Measurements from ENCODE around the gene TNIP3.

The TNIP3 gene

DNA sequence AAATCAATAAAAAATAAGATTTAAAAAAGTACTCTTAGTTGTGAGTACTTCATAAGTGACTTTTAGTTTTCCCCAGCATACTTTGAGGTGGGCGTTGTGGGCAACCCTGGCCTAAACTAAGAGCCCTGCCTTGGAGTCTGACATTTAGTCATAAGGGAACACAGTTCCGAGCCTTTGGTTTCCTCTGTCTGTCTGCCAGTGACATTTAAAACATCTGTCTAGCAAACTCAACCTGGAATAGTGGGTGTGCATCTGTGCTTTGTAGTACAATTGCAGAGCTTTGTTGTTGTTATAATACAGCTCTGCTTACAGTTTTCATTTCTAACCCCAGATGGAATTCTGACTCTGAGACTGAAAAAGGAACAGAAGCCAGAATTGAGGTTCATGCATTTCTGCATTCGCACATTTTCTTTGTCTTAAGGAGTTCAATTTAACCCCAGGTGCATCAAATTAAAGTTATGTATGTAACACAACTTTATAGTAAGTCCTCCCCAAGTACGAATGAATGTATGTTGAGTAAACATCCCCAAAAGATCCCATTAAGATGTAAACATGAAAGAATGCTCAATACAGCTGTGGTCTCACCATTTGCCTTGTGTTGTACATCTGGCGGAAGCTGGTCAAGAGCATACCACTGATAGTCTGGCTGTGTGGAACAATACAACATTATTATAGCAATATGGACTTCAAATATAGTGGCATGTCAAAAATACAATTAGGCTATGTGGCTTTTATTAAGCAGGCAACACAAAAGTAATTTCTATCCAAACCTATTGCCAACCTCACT is 25.9 kb downstream of the TNIP3 start:
- peak; percentile 19 to 21 for DNase-seq

DNA sequence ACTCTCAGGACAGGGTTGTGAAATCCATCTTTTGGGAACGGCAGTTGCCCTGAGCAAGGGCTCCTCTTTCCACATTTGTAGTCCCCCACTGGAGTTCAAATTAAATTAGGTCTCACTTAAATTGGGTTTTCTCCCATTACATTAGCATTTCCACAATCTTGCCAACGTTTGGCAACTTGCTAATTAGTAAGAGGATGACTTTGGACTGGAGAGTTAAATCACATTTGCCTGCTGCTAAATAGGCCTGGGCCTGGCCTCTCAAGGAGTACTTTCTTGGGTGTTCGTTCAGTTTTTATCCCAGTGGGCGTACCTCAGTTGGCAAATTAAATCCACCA is 33.8 kb downstream of the TNIP3 start:
- DNase-seq, result no peak

DNA sequence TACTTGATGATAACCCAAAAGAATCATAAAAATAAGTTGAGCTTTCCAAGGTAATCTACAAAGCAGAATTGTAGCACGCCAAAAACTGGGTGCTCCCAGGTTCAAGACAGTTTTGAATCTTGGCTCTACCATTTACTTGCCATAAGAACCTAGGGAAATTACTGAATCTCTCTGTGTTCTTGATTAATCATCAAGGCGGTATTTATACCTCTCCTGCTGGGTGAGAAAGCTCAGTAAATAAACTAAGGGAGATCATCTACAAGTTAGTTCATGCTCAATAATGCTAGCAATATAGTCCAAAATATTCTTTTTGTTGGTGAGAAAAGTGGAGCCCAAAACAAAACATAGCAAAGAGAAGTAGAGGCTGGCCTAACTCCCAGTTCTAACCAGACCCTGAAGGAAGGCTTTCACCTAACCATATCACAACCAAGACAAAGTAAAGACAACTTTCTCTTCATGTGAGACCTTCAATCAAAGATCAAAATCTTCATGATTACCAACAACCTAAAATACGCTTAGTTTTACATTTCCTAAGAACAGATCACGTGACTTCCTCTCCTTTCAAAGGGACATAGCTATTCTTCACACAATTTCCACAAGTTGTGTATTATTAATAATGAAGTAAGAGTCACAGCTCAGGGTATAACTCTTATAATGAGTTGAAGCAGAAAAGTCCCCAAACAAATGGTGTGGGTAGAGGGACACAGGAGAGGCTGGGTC is 34.4 kb downstream of the TNIP3 start:
- DNase-seq, result no peak

- no peak for DNase-seq
Observed at GRCh38 chr4:121127100-121127499, 37.0 kb downstream of the TNIP3 start.

GRCh38 chr4:121126449-121127006 is 37.6 kb downstream of the TNIP3 start:
- no peak for DNase-seq

DNA sequence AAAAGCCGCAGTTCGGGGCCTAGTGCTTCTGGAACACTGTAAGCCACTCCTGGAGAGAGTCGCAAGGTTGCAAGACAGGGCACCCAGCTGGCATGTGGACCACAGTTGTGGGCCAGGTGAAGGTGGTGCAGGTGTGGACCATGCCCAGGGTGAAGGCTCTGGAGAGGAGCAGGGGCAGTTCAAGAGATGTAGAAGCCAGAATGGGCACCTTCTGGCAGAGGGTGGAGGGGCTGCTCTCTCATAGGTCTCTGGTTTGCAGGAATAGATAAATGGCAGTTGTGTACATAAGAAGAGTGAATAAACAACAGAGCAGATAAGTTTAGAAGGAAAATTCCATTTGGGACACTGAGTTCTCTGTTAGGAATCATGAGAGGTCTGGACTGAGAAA is 38.6 kb downstream of the TNIP3 start:
- DNase-seq, result no peak

DNA sequence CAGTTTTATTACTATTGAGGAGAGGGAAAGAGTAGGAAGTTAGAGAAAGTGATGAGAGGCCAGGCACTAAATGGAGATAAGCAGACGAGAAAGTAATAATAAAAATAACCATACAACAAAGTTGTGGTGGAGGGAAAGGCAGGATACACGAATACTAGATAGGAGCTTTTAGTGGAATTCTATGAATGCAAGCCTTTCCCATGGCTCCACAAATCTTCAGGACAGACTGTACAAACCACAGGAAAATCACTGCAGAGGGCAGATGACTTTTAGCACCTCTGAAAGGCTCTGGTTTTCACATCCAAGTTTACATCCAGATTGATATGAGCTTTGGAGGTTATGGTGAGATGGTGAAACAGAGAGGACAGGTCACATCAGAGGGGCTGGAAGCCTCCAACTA is 41.5 kb downstream of the TNIP3 start:
- no peak for DNase-seq

DNA sequence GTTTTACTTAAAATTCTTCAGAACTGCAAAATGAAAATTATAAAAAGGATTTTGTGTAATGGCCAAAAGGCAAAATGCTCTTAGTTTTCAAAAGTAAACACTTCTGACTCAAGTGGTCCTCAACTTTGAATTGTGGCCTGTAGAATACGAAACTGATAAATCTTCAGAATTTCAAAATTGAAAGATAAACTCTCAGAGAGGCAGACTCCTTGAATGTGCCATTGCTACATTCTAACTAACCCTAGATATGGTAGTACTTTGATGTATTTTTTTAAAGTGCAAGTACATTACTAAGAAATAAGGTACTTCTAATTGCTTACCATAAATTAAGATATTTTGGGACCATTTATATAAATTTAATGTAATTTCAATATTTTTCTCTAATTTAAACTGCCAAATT is 44.4 kb downstream of the TNIP3 start:
- DNase-seq, result no peak

DNA sequence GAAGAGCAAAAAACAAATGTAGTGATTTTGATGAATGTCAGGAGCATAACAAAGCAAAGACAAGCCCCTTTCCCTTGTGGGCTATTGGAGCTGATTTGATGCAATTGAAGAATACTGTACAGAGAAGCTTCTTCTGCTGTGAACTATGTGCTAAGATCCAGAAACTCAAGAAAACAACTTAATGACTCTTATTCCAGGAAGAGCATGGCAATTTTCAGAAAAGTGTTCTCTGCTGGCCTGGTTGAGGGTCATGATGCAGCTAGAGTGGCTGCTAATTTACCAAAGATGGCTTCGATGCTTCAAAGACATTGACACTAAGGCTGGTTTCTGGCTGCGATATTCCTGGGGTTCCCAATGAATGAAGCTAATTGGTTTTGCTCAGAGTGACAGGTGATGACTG is 45.8 kb downstream of the TNIP3 start:
- DNase-seq, result no peak

DNA sequence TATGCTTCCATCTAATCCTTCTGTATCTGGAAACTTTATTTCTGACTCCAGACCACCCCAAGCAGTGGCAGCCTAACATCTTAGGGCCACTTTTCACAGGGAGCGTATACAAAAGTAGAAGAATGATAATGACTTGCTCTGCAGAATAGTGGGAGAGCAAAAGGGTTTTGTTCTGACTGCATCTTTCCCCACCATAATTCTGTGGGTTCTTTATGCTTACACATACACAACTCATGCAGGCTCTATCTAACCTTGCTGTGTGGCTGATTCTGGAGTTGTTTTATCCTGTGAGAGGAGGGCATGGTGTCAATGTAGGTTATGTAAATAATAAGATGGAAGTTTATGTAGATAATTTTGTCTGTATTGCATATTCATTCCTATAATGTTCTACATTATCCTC is 49.4 kb downstream of the TNIP3 start:
- no peak for DNase-seq

DNA sequence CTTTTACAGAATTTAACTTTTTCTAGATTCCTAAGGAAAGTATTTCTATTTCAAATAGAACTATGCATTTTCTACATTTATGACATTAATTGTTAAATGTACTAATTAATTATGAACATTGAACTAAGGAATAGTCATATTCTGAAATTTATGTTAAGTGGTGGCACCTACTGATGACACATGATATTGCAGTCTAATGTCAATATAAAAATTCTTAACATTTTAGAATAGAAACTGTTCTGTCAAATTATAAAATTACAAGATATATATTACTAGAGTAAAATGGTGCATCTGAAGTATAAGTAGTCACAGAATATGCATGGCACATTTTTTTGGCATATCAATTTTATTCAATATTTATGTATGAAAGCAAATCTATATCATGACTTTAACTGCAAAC is 51.6 kb downstream of the TNIP3 start:
- no peak for DNase-seq

- DNase-seq, result no peak
Observed at GRCh38 chr4:121108557-121108956, 55.6 kb downstream of the TNIP3 start.

DNA sequence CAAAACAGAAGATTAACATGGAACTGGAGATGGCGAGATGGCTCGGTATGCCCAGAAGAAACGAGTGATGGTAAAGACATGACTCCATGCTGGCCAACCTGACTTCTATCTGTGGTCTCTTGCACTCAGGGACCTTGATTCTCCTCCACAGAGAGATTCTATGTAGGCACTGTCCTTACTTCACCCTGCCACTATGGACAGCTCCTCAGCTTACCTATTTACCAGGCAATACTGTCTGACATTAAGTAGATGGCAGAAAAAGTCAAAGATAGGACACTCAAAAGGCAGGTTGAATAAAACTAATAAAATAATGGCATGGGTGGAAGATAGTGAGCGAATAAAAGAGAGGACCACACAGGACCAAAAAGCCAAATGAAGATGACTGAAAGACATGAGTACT is 56.6 kb downstream of the TNIP3 start:
- DNase-seq, result no peak

GRCh38 chr4:121100093-121100775 is 63.9 kb downstream of the TNIP3 start:
- no peak for DNase-seq

DNA sequence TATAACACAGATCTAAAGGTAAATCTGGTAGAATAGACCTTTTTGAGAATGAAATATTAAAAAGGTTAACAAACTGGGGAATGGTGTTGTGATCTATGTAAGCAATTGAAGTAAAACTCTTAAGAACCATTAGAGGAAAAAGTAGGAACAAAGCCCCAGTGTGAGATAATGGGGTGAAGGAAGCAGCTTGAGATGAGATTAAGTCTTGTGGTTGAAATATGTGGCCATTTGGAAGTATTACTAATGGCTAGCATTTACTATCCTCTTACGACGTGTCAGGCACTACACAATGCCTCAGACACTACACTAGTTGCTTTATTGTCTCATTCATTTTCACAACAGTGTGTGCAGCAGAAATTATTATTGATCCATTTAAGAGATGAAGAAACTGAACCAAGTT is 65.9 kb downstream of the TNIP3 start:
- no peak for DNase-seq

DNA sequence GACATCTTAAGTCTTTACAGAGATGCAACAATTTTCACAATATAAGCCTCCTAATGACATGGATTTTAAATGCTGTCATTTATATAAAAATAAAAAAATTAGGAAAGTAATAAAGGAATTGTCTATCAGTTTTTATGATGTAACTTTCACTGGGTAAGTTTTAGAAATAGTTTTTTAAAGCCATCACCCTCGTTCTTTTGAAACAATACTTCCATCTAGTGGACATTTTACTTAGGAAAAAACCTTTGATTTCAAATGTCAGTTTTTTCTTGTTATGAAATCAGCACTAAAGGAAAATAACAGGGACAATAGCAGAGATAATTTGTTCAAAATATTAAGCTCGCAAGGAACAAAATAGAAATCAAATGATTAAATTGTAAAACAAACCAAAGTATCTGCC is 67.5 kb downstream of the TNIP3 start:
- no peak for DNase-seq

- DNase-seq, result no peak
Observed at GRCh38 chr4:121096191-121096590, 67.9 kb downstream of the TNIP3 start.

- no peak for DNase-seq
Observed at GRCh38 chr4:121094297-121094966, 69.7 kb downstream of the TNIP3 start.

DNA sequence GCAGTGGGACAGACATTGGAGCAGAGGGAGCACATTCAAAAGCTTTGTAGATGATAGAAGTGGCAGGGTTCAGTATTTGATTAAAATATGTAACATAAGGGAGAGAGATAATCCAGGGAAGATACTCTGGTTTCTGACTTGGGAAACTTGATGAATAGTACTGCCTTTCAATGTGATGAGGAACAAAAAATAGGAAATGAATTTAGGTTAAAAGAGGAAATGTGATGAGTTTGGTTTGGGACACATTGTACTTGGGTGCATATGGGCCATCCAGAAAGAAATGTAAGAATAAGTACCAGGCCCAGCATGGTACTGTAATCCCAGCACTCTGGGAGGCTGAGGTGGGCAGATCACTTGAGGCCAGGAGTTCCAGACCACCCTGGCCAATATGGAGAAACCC is 70.9 kb downstream of the TNIP3 start:
- DNase-seq, result no peak

- no peak for DNase-seq
Observed at GRCh38 chr4:121091941-121092340, 72.2 kb downstream of the TNIP3 start.

GRCh38 chr4:121088867-121089266 is 75.3 kb downstream of the TNIP3 start:
- DNase-seq, result no peak
